ENCODE results near the gene SIN3A.
"Not testable (repeated sequence)": the region's sequence is repeated elsewhere in the genome, so short reads cannot be mapped to it uniquely, and the experiment has no call there.

SIN3A gene

DNA sequence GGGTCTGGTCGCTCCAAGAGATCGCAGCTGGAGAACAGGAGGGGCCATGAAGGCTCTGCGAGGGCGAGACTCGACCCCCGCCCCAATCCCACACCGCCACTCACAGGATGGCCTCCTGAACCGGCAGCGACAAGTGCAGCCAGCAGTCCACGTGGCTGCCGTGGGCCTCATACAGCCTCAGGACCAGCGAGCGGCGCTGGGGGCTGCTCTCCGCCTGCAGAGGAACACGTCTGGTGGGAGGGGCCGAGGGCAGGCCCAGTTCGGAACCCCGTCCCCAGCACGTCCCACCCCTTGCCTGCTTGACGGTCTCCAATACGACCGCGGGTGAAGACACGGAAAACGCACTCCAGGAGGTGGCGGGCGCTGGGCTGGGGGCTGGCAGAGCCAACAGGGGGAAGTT, 95.5 kb downstream of the SIN3A start:
- no peak for DNase-seq

GRCh38 chr15:75355369-75355768, 96.1 kb downstream of the SIN3A start:
- DNase-seq = no peak

- DNase-seq = no peak
Measured at GRCh38 chr15:75354454-75354853, 97.0 kb downstream of the SIN3A start.

- DNase-seq = no peak
Measured at GRCh38 chr15:75353604-75354003, 97.9 kb downstream of the SIN3A start.

DNA sequence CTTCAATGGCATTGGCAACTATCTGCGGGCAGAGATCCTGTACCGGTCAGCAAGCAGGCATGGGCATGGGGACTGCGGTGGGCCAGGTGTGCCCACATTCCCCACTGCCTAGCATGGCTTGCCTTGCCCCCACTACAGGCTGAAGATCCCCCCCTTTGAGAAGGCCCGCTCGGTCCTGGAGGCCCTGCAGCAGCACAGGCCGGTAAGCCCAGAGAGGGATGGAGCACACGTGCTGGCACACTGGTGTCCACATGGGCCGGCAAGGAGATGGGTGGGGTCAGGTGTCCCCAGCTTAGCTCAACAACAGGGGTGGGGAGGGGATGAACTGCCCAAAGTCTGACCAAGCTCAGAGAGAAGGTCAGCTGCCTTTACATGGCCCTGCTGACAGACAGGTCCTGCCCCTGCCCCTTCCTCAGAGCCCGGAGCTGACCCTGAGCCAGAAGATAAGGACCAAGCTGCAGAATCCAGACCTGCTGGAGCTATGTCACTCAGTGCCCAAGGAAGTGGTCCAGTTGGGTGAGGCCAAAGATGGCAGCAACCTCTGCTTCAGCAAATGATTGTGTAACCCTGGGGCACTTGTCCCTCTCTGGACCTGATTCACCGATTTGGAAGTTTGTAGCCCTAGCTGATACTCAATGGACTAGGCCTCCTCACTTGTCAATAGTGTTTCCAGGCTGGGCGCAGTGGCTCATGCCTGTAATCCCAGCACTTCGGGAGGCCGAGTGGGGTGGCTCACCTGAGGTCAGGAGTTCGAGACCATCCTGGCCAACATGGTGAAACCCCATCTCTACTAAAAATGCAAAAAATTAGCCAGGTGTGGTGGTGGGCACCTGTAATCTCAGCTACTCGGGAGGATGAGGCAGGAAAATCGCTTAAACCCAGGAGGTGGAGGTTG, 99.1 kb downstream of the SIN3A start:
- DNase-seq = no peak

- no peak for DNase-seq
Measured at GRCh38 chr15:75350601-75351361, 100.7 kb downstream of the SIN3A start.

DNA sequence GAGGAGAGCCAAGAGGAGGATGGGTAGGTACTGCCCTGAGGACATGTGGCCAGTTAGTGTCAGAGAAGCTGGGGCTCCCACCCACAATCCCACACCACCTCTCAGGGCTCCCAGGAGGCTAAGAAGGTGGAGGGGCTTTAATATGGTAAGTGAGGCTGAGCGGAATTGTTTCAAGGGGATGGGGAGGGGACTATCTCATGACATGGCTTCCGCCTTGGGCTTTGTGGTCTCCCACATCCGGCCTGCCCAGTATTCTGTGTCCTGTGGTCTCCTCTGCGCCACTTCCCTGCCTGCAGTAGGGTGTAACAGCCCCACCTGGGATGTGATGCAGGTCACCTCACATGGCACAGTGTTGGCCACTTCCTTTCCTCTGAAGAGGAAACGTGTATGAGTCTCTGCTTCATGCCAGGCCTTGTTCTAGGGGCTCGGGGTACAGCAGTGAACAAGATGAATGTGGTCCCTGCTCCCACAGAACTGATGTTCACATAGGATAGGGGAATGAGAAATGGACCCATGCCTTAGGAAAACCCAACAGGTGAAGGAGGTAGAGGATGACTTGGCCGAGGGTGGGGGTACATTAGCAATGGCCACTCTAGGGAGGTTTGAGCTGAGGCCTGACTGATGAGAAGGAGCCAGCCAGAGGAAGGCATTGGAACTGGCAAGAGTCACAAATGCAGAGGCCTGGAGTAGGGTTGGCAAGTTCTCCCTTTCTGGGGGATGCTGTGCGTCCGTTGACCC, 101.5 kb downstream of the SIN3A start:
- DNase-seq = no peak

- not testable (repeated sequence) for DNase-seq
Measured at GRCh38 chr15:75349351-75349669, 102.2 kb downstream of the SIN3A start.

- no peak for DNase-seq
Measured at GRCh38 chr15:75348562-75349350, 102.7 kb downstream of the SIN3A start.

DNA sequence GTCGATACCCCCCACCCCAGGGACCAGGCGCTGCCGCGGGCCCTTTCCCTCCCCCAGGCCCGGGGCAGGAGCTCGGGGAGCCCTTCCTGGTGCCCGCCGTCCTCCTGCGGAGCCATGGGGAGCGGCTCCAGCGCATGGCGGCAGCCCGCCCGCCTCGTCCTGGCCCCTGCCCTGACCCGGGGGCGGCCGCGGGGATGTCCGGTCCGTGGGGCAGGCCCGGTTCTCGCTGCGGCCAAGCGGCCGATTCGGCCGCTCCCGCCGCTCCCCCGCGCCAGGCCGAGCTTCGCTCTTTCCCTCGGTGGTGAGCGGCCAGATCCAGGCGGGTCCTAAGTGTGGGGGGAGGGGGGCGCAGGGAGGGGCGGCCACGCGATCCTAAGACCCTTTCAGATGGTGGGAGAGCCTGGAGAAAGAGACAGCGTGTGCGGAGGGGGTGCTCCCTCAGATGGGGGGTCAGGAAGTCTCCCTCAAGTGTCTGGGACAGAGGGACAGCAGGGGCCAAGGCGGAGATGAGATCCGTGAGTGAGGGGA, 103.4 kb downstream of the SIN3A start:
- DNase-seq = no peak

- no peak for DNase-seq
Measured at GRCh38 chr15:75347222-75348033, 104.1 kb downstream of the SIN3A start.

- DNase-seq = no peak
Measured at GRCh38 chr15:75346796-75347221, 104.7 kb downstream of the SIN3A start, which contains the start of gene NEIL1. Gene NEIL1 (plus strand): TSS chr15:75347039. CDS start chr15:75348906, 1,867 bp downstream.

DNA sequence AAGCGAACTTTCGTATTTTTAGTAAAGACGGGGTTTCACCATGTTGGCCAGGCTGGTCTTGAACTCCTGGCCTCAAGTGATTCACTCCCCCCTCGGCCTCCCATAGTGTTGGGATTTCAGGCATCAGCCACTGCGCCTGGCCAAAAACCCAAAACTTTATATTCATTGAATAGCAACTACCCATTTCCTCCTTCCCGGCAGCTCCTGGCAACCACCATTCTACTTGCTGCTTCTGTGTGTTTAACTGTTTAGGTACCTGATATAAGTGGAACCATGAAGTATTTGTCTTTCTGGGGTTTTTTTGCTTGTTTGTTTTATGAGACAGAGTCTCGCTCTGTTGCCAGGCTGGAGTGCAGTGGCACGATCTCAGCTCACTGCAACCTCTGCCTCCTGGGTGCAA, 107.5 kb downstream of the SIN3A start:
- not testable (repeated sequence) for DNase-seq

- DNase-seq = no peak
Measured at GRCh38 chr15:75342221-75342620, 109.3 kb downstream of the SIN3A start.

- DNase-seq = no peak
Measured at GRCh38 chr15:75339531-75340240, 111.8 kb downstream of the SIN3A start.

DNA sequence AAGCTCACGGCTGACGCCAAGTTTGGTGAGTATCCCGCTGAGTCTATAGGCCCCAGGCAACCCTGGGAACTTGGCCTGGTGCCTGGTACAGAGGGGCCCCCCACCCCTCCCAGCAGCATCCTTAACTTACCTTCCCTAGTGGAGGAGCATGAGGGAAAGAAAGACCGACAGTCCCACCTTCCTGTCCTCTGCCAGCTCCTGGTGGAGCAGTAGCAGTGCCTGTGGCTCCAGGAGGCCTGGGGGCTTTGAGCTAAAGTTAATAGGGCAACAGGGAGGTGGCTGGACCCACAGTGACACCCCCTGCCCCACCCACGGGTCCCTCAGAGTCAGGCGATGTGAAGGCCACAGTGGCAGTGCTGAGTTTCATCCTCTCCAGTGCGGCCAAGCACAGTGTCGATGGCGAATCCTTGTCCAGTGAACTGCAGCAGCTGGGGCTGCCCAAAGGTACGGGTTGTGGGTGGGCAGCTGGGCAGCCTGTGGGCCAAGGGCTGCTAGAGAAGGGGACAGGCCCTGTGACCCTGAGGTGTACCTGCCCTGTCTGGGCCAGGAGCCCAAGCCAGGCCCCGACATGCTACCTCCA, 112.7 kb downstream of the SIN3A start:
- no peak for DNase-seq

- peak; percentile 81 for DNase-seq
Measured at GRCh38 chr15:75335705-75336355, 115.7 kb downstream of the SIN3A start, which contains the start of gene COMMD4. Gene COMMD4 (plus strand): TSS chr15:75336063. CDS start chr15:75336090, 27 bp downstream.

DNA sequence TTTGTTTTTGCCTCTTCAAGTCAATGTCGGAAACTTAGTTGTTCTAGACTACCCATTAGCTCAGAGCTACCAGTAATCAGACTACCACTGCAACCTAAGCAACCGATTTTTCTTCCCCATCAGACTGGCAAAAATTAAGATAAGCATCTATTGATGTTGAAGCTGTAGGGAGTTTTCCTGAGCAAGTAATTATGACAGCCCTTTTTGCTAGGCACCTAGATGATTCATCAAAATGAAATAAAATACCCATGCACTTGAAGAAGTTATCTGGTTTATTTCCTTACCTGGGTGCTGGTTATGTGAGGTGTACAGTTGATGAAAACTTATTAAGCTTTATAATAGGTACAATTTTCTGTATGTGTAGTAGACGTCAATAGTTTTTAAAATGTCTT, 116.2 kb downstream of the SIN3A start:
- DNase-seq = no peak

GRCh38 chr15:75333654-75334419, 117.7 kb downstream of the SIN3A start:
- DNase-seq = not testable (repeated sequence)

Data from NCI-H1105 (cell line).